Activated T-cell treated with anti-CD3 and anti-CD28 coated beads, Interleukin-2, amount 50 U/mL, for 72 hours (primary cell): ENCODE data around the gene PSMG2. TPM values are rescaled to one million over a fixed set of nuclear protein-coding genes. Genes with fewer than 3 reads are reported as not detected.

ENCODE experiments used
- ATAC-seq, 2 donors: fragments of 150-1000 bp; cut with Tn5 transposase; replicated peaks in 1 of 2; 2 replicates each; pipeline ENCODE4 v1.10.0; 2021; ENCODE audit warnings: moderate library complexity in 2 of 2, mild to moderate bottlenecking in 1 of 2
- DNase-seq, 2 donors: peaks; one replicate each; pipeline ENCODE4 v3.0.0; 2021 to 2022; ENCODE audit warnings: mixed read lengths in 1 of 2
- H3K27ac Mint-ChIP-seq: one replicate; pipeline ENCODE4 v1.8.0; 2022; ENCODE audit warnings: mild to moderate bottlenecking, moderate library complexity, mixed read lengths
- H3K27me3 Mint-ChIP-seq: one replicate; pipeline ENCODE4 v1.8.0; 2022; ENCODE audit warnings: low read depth, mixed read lengths
- H3K36me3 Mint-ChIP-seq, 2 donors: one replicate each; pipeline ENCODE4 v1.8.0; 2022; ENCODE audit warnings: mixed read lengths in 2 of 2, mild to moderate bottlenecking in 1 of 2; ENCODE audit not compliant: insufficient read depth in 2 of 2
- H3K4me1 Mint-ChIP-seq: one replicate; pipeline ENCODE4 v1.8.0; 2022; ENCODE audit warnings: low read depth, mixed read lengths
- H3K4me3 Mint-ChIP-seq, 2 donors: one replicate each; pipeline ENCODE4 v1.8.0; 2022; ENCODE audit warnings: mild to moderate bottlenecking in 2 of 2, mixed read lengths in 2 of 2, moderate library complexity in 2 of 2
- H3K9me3 Mint-ChIP-seq, 2 donors: one replicate each; pipeline ENCODE4 v1.8.0; 2022; ENCODE audit warnings: mixed read lengths in 2 of 2
- total RNA-seq, 2 donors: library from RNA; stranded (reverse); gene quantifications; one replicate each; pipeline ENCODE4 v1.2.3, GENCODE V29; 2022

Gene PSMG2, protein sequence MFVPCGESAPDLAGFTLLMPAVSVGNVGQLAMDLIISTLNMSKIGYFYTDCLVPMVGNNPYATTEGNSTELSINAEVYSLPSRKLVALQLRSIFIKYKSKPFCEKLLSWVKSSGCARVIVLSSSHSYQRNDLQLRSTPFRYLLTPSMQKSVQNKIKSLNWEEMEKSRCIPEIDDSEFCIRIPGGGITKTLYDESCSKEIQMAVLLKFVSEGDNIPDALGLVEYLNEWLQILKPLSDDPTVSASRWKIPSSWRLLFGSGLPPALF
- 100 to 1,000 TPM; 142 to 158 TPM for total RNA-seq

DNA sequence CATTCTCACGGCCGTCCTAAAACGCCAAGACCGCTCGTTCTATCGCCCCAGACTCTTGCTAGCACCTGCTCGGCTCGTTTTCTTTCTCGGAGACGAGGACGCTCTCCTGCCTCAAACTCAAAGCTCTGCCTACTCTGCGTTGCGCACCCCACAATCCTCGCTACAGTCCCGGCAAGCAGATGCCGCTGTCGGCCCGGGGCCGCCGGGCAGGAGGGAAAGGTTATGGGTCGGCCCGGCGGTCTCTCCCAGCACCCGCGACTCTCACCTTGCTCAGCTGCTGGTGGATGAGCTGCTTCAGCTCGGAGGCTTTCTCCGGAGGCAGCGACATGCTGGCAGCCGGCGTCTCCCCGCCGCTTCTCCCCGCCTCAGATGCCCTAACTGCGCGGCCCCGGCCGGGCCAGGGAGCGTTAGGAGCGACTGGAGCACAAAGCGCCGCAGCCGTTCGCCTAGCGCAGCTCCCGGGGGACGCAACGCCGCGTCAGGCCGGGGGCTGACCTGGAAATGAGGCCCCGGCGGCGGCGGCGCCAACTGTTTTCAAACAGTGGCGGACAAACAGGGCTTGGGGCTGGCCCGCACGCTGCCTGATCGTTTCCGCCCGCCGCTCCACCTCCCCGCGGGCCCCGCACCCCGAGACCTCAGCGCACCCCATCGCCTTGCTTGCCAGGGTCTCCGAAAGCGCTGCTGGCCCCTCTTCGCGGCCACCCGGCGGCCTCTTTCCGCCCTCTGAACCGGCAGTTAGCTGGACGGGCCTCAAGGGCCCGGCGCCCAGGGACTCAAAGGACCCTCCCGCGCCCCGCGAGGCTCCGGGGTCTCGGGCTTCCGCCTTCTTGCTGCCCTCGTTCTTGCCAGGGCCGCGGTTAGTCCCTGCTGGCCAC is at the start of gene PSMG2, which contains the start of gene CEP76:
TSS of gene PSMG2 (plus strand) at position 822 of the 875 bp plus-strand sequence. CDS start 66 bp downstream, outside the sequence.
TSS of gene CEP76 (minus strand) at position 503 of the 875 bp plus-strand sequence. CDS start at position 328, 175 bp downstream.
- DNase-seq (peak; percentile 89), ATAC-seq (peak; percentile 90 to 92)
- Mint-ChIP-seq H3K4me1 (peaks cover 49% of the 10 kb centered on the region), H3K4me3 (peak within 1 kb of the TSS; percentile 86 to 100), H3K27ac (peak within 1 kb of the TSS; percentile 100), H3K27me3 (no peaks in the 10 kb centered on the region), H3K36me3 (peaks cover 4 to 26% of the 10 kb centered on the region in 2 donors), H3K9me3 (no peaks in the 10 kb centered on the region)

GRCh38 chr18:12654971-12655370 is 47.9 kb upstream of the PSMG2 start:
- H3K27me3 Mint-ChIP-seq: peaks cover 31% of the 10 kb centered on the region
- H3K4me1 Mint-ChIP-seq: peaks cover 35% of the 10 kb centered on the region
- H3K4me3 Mint-ChIP-seq: peak overlapping the region in 1 of 2 donors; percentile 64
- H3K27ac Mint-ChIP-seq: no peak overlapping the region
- H3K36me3 Mint-ChIP-seq: no peaks in the 10 kb centered on the region
- DNase-seq (no peak), ATAC-seq (no peak)
- H3K9me3 Mint-ChIP-seq: no peaks in the 10 kb centered on the region

DNA sequence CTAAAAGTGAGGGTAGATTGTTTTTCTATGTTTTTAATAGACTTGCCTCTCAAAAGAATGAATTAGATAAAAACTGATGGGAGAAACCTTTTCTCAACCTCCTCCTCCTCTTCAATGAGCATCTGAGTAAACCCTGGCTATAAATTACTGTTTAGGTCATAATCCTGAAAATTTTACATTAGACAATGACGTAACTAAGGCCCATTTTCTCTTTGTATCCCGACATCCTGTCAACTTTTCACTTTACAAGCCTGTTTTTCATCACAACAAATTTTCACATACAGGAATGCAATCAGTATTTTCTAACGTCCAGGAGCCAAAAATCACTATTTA is 46.3 kb upstream of the PSMG2 start:
- Mint-ChIP-seq H3K4me1 (peaks cover 35% of the 10 kb centered on the region), H3K27me3 (peaks cover 31% of the 10 kb centered on the region), H3K4me3 (peak overlapping the region; percentile 81 to 85), H3K36me3 (no peaks in the 10 kb centered on the region), H3K27ac (peak overlapping the region; percentile 17), H3K9me3 (no peaks in the 10 kb centered on the region)
- DNase-seq (no peak), ATAC-seq (no peak)

DNA sequence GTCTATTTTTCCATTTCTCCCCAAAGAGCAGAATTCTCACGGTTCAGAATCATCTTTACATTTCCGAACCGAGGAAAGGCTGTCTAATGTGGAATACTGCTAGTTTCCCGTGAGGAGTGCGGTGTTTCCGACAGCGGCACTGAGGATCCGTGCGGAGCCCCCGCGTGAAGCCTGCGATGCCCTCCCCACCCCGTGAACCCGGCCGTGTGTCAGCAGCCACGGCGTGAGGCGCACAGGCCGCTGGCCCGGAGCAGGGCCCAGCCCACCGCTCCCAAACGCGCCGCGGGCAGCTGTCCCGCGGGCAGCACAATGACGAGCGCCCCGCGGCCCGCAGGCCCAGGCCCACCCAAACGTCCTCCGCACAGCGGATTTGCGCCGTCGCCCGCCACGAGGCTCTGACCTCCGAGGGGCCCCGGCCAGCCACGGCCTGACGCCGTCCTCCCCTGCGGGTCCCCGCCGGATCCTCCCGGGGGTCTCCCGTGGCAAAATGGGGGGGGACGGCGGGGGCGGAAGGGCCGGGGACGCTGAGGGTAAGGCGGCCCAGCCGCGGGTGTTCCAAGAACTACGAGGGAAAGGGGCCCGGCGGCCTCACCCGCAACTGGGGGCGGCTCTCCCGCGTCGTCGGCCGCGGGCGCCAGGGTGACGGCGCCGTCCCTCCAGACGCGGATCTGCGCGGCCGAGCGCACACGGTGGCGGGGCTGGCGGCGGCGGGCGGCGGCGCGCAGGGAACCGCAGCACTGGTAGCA is 45.7 kb upstream of the PSMG2 start:
- Mint-ChIP-seq H3K4me1 (peaks cover 34% of the 10 kb centered on the region), H3K4me3 (peak overlapping the region; percentile 81 to 85), H3K27me3 (peaks cover 31% of the 10 kb centered on the region), H3K27ac (peak overlapping the region; percentile 17), H3K9me3 (no peaks in the 10 kb centered on the region), H3K36me3 (no peaks in the 10 kb centered on the region)
- ATAC-seq: peak; percentile 55 to 59
- DNase-seq: peak; percentile 46 to 50

DNA sequence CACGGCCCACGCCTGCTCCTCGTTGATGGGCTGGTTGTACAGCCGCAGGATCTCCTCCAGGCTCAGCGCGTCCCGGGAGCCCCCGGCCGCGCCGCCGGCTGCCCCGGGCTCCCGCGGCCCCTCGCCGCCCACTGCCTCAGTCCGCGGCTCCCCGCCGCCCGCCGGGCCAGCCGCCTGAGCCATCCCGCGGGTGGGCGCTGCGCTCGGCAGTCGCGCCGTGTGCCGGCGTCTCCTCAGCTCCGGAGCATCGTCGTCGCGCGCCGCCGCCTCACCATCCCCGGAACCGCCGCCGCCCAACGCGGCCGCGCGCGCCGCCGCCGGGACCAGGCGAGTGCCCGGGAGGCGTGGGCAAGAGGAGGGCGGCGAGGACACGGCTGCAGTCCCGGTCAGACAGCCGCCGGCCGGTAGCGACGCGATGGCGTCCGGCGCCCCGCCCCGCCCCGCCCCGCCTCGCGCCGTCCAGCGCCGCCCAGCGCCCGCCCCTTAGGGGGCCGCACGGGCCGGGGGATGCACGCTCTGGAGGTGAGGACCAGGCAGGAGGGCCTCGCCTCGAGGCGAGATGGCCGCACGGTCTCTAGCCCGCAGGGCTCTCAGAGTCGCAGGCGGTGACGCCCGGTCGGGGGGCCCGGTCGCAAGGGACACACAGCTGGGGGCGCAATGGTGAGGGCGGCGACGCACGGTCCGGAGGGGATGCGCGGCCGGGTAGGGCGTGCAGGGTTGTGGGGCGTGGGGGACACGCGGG is 45.0 kb upstream of the PSMG2 start, which contains the start of gene SPIRE1:
TSS of gene SPIRE1 (minus strand) at position 424 of the 742 bp plus-strand sequence. CDS start at position 183, 241 bp downstream.
- peak; percentile 48 to 55 for DNase-seq
- Mint-ChIP-seq H3K36me3 (no peaks in the 10 kb centered on the region), H3K4me3 (peak within 1 kb of the TSS; percentile 81 to 87), H3K27me3 (peaks cover 31% of the 10 kb centered on the region), H3K27ac (peak within 1 kb of the TSS; percentile 61), H3K4me1 (peaks cover 27% of the 10 kb centered on the region), H3K9me3 (no peaks in the 10 kb centered on the region)
- ATAC-seq: peak; percentile 69 to 80

GRCh38 chr18:12658426-12659138 is 44.3 kb upstream of the PSMG2 start:
- peak; percentile 15 to 30 for DNase-seq
- ATAC-seq: no peak

GRCh38 chr18:12659904-12660605 is 42.8 kb upstream of the PSMG2 start:
- H3K36me3 Mint-ChIP-seq: no peaks in the 10 kb centered on the region
- no peak overlapping the region for H3K4me3 Mint-ChIP-seq
- DNase-seq: peak; percentile 38 to 48
- peaks cover 25% of the 10 kb centered on the region for H3K27me3 Mint-ChIP-seq
- no peak overlapping the region for H3K27ac Mint-ChIP-seq
- H3K9me3 Mint-ChIP-seq: no peaks in the 10 kb centered on the region
- H3K4me1 Mint-ChIP-seq: peaks cover 25% of the 10 kb centered on the region
- no peak for ATAC-seq

More at GRCh38 chr18:12658426-12659138, 44.3 kb upstream of the PSMG2 start:
- peaks cover 31% of the 10 kb centered on the region for H3K27me3 Mint-ChIP-seq
- H3K9me3 Mint-ChIP-seq: no peaks in the 10 kb centered on the region
- peaks cover 26% of the 10 kb centered on the region for H3K4me1 Mint-ChIP-seq
- H3K27ac Mint-ChIP-seq: peak overlapping the region; percentile 61
- peak overlapping the region; percentile 80 to 87 for H3K4me3 Mint-ChIP-seq
- H3K36me3 Mint-ChIP-seq: no peaks in the 10 kb centered on the region

DNA sequence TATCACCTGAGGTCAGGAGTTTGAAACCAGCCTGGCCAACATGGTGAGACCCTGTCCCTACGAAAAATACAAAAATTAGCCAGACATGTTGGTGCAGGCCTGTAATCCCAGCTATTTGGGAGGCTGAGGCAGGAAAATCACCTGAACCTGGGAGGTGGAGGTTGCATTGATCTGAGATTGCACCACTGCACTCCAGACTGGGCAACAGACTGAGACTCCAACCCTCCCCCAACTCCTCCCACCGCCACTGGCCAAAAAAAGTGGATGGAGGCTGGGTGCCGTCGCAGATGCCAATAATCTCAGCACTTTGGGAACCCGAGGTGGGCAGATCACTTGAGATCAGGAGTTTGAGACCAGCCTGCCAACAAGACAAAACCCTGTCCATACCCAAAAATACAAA is 34.8 kb upstream of the PSMG2 start:
- Mint-ChIP-seq H3K36me3 (peaks cover 0 to 7% of the 10 kb centered on the region in 2 donors), H3K27me3 (no peaks in the 10 kb centered on the region), H3K9me3 (no peaks in the 10 kb centered on the region), H3K27ac (no peak overlapping the region), H3K4me3 (no peak overlapping the region), H3K4me1 (peaks cover 8% of the 10 kb centered on the region)
- DNase-seq (no peak), ATAC-seq (no peak)

DNA sequence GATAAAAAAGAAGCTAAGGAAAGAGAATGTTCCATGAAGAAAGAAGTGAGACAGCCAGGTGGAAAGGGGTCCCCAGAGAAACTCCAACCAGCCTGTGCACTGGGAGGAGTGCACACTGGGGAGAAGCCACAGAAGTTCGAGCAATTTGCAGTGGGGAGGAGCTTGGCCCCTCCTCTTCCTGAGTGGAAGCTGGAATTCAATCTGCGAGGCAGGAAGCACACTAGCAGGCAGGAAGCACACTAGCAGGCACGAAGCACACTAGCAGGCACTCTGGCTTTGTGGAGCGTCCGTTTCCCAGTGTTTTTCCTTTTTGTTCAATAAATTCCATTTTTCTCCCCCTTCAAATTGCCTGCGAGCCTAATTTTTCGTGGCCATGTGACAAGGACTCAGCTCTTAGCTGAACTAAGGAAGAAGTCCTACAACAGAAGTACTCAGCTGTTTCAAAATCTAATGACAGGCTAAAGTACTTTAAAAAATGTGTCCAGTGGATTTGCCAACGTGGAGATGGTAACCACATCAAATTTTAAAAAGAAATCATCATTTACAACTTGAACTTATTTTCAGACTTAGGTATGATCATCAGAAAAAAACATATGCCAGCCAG is 23.6 kb upstream of the PSMG2 start:
- Mint-ChIP-seq H3K4me3 (no peak overlapping the region), H3K36me3 (peaks cover 5 to 9% of the 10 kb centered on the region in 2 donors), H3K4me1 (no peaks in the 10 kb centered on the region), H3K27me3 (no peaks in the 10 kb centered on the region), H3K27ac (peak overlapping the region; percentile 88), H3K9me3 (no peaks in the 10 kb centered on the region)
- no peak for ATAC-seq
- no peak for DNase-seq

DNA sequence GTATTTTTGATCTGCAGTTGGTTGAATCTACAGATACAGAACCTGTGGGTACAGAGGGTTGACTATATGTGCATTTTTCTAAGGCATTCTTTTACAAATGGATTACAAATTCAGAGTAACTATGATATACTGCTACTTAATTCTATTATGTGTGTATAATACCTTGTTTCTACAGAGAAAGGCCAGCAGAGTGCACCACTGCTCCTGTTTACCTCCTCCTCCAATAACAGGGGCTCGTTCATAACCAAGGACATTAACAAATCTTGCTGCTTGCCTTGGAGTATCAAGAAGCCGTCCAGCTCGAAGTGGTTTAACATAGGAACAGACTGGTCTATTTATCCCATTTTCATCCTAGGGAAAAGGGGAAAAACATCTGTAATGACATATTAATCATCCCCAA is 16.7 kb upstream of the PSMG2 start:
- ATAC-seq: no peak
- no peaks in the 10 kb centered on the region for H3K27me3 Mint-ChIP-seq

GRCh38 chr18:12689256-12689850 is 13.5 kb upstream of the PSMG2 start:
- Mint-ChIP-seq H3K36me3 (peaks cover 3 to 7% of the 10 kb centered on the region in 2 donors), H3K4me1 (peaks cover 28% of the 10 kb centered on the region), H3K4me3 (no peak overlapping the region), H3K9me3 (no peaks in the 10 kb centered on the region), H3K27me3 (no peaks in the 10 kb centered on the region), H3K27ac (no peak overlapping the region)
- no peak for ATAC-seq
- no peak for DNase-seq

More for the DNA sequence above, 16.7 kb upstream of the PSMG2 start:
- DNase-seq: no peak
- Mint-ChIP-seq H3K4me3 (no peak overlapping the region), H3K9me3 (no peaks in the 10 kb centered on the region), H3K36me3 (peaks cover 0 to 3% of the 10 kb centered on the region in 2 donors), H3K27ac (no peak overlapping the region), H3K4me1 (peaks cover 5% of the 10 kb centered on the region)
